ENCODE results near the gene ANKRD29.

ANKRD29 gene

DNA sequence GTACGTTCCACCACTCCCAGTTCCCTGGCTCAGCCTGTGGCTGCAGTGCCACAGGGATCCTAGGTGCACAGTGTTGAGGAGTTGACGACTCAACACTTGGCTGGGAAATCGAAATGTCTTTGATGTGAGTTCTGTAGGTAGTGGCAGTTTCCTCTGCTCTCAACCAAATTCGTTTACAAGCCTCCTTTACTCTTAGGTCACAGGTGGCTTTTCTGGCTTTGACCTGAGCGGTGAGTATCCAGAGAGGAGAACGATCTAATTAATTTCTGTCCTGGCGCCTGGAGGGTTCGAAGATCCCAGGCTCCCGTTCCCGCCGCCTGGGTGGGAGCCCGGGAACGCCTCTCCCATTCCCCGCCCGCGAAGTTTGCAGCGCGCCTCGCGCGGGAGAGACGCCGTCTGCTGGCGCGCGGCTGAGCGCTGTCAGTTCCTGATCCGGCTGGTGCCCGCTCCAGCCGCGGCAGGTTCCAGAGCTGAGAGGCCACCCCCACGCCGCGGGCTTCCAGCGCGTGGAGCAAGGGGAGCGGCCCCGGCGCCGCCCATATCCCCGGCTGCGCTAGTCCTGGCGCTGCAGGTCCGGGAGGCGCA lies 26.4 kb upstream of the ANKRD29 start, which contains the start of gene LAMA3:
Gene LAMA3 (plus strand): TSS at position 423 of the 585 bp plus-strand sequence. CDS start 231 bp downstream, outside the sequence.
- H3K27me3 ChIP-seq (ENCODE audit: insufficient read depth, poor library complexity, severe bottlenecking): peaks cover 54% of the 10 kb centered on the region
- H3K4me3 ChIP-seq (replicated peaks; ENCODE audit: insufficient read depth, low read length): peak within 1 kb of the TSS; percentile 35
- DNase-seq (ENCODE audit: low read depth in 1 of 2, low spot score in 1 of 2): peak; percentile 22 to 29
- H3K27ac ChIP-seq (replicated peaks): no peak within 1 kb of the TSS
- TF ChIP-seq POLR2AphosphoS5 (IDR thresholded peaks at IDR 0.05; ENCODE audit: low read depth) (no peak), SPI1 (IDR thresholded peaks at IDR 0.05; ENCODE audit: borderline replicate concordance, low read depth) (no peak), GABPA (IDR thresholded peaks at IDR 0.05; ENCODE audit: low read depth) (no peak)

DNA sequence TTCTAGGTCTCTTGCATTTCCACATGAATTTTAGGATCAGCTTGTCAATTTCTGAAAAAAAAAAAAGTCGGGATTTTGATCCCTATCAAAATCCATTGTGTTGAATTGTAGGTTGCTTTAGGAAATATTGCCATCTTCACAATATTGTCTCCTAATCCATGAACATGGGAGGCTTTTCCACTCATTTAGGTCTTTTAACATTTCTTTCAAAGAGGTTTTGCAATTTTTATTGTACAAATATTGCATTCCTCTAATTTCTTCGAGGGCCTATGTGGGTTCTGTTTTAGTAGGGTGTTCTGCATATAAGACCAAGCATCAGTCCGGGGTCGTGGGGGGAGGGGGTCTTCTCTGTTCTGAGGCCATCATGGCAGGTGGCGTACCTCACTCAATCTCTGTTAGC lies 25.8 kb upstream of the ANKRD29 start:
- DNase-seq (ENCODE audit: low read depth in 1 of 2, low spot score in 1 of 2): no peak
- TF ChIP-seq SPI1 (IDR thresholded peaks at IDR 0.05; ENCODE audit: borderline replicate concordance, low read depth): no peak
- TF ChIP-seq, protein P1, sequence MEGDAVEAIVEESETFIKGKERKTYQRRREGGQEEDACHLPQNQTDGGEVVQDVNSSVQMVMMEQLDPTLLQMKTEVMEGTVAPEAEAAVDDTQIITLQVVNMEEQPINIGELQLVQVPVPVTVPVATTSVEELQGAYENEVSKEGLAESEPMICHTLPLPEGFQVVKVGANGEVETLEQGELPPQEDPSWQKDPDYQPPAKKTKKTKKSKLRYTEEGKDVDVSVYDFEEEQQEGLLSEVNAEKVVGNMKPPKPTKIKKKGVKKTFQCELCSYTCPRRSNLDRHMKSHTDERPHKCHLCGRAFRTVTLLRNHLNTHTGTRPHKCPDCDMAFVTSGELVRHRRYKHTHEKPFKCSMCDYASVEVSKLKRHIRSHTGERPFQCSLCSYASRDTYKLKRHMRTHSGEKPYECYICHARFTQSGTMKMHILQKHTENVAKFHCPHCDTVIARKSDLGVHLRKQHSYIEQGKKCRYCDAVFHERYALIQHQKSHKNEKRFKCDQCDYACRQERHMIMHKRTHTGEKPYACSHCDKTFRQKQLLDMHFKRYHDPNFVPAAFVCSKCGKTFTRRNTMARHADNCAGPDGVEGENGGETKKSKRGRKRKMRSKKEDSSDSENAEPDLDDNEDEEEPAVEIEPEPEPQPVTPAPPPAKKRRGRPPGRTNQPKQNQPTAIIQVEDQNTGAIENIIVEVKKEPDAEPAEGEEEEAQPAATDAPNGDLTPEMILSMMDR (IDR thresholded peaks at IDR 0.05; ENCODE audit: insufficient read depth, low read length): no peak
- no peak for TF ChIP-seq GABPA (IDR thresholded peaks at IDR 0.05; ENCODE audit: low read depth)
- no peak for TF ChIP-seq POLR2AphosphoS5 (IDR thresholded peaks at IDR 0.05; ENCODE audit: low read depth)
- TF ChIP-seq, protein P2, sequence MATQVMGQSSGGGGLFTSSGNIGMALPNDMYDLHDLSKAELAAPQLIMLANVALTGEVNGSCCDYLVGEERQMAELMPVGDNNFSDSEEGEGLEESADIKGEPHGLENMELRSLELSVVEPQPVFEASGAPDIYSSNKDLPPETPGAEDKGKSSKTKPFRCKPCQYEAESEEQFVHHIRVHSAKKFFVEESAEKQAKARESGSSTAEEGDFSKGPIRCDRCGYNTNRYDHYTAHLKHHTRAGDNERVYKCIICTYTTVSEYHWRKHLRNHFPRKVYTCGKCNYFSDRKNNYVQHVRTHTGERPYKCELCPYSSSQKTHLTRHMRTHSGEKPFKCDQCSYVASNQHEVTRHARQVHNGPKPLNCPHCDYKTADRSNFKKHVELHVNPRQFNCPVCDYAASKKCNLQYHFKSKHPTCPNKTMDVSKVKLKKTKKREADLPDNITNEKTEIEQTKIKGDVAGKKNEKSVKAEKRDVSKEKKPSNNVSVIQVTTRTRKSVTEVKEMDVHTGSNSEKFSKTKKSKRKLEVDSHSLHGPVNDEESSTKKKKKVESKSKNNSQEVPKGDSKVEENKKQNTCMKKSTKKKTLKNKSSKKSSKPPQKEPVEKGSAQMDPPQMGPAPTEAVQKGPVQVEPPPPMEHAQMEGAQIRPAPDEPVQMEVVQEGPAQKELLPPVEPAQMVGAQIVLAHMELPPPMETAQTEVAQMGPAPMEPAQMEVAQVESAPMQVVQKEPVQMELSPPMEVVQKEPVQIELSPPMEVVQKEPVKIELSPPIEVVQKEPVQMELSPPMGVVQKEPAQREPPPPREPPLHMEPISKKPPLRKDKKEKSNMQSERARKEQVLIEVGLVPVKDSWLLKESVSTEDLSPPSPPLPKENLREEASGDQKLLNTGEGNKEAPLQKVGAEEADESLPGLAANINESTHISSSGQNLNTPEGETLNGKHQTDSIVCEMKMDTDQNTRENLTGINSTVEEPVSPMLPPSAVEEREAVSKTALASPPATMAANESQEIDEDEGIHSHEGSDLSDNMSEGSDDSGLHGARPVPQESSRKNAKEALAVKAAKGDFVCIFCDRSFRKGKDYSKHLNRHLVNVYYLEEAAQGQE (IDR thresholded peaks at IDR 0.05; ENCODE audit: insufficient replicate concordance, low read depth): no peak
- no peak overlapping the region for H3K27ac ChIP-seq (replicated peaks)
- peaks cover 48% of the 10 kb centered on the region for H3K27me3 ChIP-seq (ENCODE audit: insufficient read depth, poor library complexity, severe bottlenecking)
- no peak overlapping the region for H3K4me3 ChIP-seq (replicated peaks; ENCODE audit: insufficient read depth, low read length)

DNA sequence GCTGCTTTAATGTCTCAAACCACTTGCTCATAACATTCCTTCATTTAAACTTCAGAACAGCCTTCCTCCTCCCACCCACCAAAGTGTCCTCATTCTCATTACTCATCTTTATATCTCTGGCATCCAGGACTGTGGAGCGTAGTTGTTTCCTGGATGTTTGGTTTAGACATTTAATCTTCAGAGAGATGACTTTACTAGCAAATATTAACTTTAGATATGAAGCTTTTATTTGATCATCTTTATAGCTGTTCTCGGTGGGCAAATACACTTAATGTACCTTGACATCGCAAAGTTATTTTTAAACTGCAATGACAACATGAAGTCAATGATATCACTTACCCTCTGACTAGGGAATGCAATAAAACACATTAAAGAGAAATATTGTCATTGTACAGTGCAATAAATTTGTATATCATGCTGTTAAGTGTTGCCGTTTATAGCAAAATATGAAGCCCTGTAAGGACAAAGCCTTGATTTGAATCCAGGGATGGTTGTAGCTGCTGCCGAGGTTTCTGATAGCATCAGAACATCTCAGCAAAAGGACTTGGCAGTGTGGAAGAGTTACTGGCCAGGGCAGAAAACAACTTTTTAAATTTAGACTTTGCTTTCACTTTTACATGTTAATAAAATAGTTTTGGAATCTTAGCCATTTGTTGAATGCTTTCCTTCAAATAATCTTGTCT lies 21.9 kb upstream of the ANKRD29 start:
- no peak for DNase-seq (ENCODE audit: low read depth in 1 of 2, low spot score in 1 of 2)
- Histone ChIP-seq H3K4me3 (replicated peaks; ENCODE audit: insufficient read depth, low read length) (no peak overlapping the region), H3K27ac (replicated peaks) (no peak overlapping the region), H3K27me3 (ENCODE audit: insufficient read depth, poor library complexity, severe bottlenecking) (peaks cover 32% of the 10 kb centered on the region)
- TF ChIP-seq, protein P2 (IDR thresholded peaks at IDR 0.05; ENCODE audit: insufficient replicate concordance, low read depth): no peak
- TF ChIP-seq SPI1 (IDR thresholded peaks at IDR 0.05; ENCODE audit: borderline replicate concordance, low read depth) (no peak), GABPA (IDR thresholded peaks at IDR 0.05; ENCODE audit: low read depth) (no peak), POLR2AphosphoS5 (IDR thresholded peaks at IDR 0.05; ENCODE audit: low read depth) (no peak)
- TF ChIP-seq, protein P1 (IDR thresholded peaks at IDR 0.05; ENCODE audit: insufficient read depth, low read length): no peak

DNA sequence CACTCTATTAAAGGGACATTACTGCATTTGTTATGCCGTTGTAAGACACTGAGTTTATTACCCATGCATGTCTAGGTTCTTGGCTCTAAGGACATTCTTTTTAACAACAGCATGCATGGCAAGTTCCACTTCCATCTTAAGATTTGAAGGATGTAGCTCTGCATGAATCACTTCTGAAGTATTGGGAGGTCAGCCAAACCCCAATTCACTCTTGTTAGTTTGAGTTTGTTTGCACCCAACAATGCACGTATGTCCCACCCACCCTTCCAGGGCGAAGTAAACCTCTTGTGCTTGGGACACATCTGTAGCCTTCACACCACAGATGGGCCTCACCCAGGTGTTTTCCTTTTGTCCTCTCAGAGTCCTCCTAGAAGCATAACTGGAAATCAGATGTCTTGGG lies 21.0 kb upstream of the ANKRD29 start:
- Histone ChIP-seq H3K27ac (replicated peaks) (no peak overlapping the region), H3K27me3 (ENCODE audit: insufficient read depth, poor library complexity, severe bottlenecking) (peaks cover 33% of the 10 kb centered on the region), H3K4me3 (replicated peaks; ENCODE audit: insufficient read depth, low read length) (no peak overlapping the region)
- no peak for TF ChIP-seq SPI1 (IDR thresholded peaks at IDR 0.05; ENCODE audit: borderline replicate concordance, low read depth)
- TF ChIP-seq, protein P2 (IDR thresholded peaks at IDR 0.05; ENCODE audit: insufficient replicate concordance, low read depth): no peak
- no peak for TF ChIP-seq POLR2AphosphoS5 (IDR thresholded peaks at IDR 0.05; ENCODE audit: low read depth)
- no peak for TF ChIP-seq GABPA (IDR thresholded peaks at IDR 0.05; ENCODE audit: low read depth)
- TF ChIP-seq, protein P1 (IDR thresholded peaks at IDR 0.05; ENCODE audit: insufficient read depth, low read length): no peak
- no peak for DNase-seq (ENCODE audit: low read depth in 1 of 2, low spot score in 1 of 2)

Data from HL-60 (cell line).